NOMO-1 treated with dmso at 0.1 percent for 144 hours (cell line): ENCODE results near the gene NFKB1.
"Not testable (repeated sequence)": the region's sequence is repeated elsewhere in the genome, so short reads cannot be mapped to it uniquely, and the experiment has no call there.

Experiments
- DNase-seq: peaks from one replicate; lab custom pipeline; 2025; ENCODE audit not compliant: unreplicated experiment; lab: John Stamatoyannopoulos, UW

NFKB1 gene, protein sequence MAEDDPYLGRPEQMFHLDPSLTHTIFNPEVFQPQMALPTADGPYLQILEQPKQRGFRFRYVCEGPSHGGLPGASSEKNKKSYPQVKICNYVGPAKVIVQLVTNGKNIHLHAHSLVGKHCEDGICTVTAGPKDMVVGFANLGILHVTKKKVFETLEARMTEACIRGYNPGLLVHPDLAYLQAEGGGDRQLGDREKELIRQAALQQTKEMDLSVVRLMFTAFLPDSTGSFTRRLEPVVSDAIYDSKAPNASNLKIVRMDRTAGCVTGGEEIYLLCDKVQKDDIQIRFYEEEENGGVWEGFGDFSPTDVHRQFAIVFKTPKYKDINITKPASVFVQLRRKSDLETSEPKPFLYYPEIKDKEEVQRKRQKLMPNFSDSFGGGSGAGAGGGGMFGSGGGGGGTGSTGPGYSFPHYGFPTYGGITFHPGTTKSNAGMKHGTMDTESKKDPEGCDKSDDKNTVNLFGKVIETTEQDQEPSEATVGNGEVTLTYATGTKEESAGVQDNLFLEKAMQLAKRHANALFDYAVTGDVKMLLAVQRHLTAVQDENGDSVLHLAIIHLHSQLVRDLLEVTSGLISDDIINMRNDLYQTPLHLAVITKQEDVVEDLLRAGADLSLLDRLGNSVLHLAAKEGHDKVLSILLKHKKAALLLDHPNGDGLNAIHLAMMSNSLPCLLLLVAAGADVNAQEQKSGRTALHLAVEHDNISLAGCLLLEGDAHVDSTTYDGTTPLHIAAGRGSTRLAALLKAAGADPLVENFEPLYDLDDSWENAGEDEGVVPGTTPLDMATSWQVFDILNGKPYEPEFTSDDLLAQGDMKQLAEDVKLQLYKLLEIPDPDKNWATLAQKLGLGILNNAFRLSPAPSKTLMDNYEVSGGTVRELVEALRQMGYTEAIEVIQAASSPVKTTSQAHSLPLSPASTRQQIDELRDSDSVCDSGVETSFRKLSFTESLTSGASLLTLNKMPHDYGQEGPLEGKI

DNA sequence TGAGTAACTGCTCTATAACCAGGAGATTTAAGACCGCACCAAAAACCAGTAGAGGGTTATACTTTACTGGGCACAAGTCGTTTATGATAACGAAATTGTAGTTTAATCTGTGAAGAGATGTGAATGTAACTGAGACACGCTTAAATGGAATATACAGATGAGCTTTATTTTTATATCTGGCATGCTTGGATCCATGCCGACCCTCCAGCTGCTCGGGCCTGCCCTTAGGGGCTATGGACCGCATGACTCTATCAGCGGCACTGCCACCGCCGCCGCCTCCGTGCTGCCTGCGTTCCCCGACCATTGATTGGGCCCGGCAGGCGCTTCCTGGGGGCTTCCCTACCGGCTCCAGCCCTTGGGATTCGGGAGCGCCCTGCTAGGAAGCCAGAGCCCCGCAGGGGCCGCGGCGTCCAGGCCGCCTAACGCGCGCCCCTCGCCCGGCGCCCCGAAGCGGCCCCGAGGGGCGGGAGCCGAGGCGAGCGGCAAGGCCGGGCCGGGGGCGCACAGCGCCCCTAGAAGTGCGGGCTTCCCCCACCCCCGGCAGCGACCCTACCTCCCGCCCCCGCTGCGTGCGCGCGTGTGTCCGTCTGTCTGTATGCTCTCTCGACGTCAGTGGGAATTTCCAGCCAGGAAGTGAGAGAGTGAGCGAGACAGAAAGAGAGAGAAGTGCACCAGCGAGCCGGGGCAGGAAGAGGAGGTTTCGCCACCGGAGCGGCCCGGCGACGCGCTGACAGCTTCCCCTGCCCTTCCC lies at the start of gene NFKB1:
Gene NFKB1 (plus strand): TSS at position 664 of the 751 bp plus-strand sequence. CDS start 24,160 bp downstream, outside the sequence.
- DNase-seq, result peak; percentile 60

GRCh38 chr4:102452854-102453253 lies 48.3 kb upstream of the NFKB1 start:
- no peak for DNase-seq

- DNase-seq, result no peak
These were observed 47.3 kb upstream of the NFKB1 start for GRCh38 chr4:102453827-102454226.

DNA sequence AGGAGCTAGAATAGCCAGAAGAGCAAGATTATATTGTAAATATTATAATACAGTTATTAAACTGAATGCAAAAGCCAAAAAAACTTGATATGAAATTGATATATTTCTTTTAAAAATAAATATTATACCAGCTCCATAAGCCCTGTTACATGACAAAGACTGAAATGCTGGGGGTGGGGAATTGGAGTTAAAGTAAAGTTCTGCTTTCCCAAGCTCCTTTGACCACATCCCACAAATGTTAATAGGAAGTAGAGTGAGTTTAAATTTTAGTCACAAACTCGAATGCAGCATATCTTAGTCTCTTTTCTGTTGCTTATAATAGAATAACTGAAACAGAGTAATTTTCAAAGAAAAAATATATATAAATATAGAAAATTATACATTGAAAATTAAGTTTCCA lies 46.9 kb upstream of the NFKB1 start:
- DNase-seq, result peak; percentile 41

DNA sequence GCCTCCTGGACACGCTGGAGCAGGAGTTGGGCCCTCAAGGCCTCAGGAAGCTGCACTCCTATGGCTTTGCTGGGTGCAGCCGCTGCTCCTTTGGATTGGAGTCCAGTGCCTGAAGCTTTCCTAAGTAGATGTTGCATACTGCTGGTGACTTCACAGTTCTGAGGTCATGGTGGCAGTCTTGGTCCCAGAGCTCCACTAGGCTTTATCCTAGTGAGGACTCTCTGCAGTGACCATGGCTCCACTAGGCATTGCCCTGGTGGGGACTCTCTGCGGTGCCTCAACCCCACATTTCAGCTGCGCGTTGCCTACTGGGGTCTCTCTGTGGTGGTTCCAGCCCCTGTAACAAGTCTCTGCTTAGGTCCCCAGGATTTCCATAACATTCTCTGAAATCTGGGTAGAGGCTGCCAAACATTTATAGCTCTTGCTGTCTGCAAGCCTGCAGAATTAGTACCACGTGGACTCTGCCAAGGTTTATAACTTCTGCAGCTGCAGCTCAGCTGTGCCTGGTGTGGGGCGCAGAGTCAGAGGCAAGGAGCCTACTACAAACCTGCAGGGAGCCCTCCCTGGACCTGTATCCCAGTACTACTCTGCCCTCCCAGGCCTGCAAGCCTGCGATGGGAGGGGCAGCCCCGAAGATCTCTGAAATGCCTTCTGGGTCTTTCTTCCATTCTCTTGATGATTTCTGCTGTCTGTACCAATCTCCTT lies 46.0 kb upstream of the NFKB1 start:
- DNase-seq, result no peak

GRCh38 chr4:102455750-102456149 lies 45.4 kb upstream of the NFKB1 start:
- DNase-seq, result no peak

DNA sequence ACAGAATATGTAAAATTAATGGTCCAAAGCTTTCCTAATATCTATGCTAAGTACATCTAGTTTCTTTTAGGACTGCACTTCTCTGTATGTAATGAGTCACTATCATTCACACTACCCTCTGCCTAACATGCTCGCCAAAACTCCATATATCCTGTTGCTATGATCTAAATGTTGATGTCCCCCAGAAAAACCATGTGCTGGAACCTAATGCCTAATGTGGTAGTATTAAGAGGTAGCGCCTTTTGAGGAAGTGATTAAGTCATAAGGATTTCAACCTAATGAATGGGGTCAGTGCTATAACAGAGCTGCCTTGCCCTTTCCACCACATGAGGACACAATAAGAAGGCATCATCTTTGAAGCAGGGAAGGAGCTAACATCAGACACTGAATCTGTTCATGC lies 34.9 kb upstream of the NFKB1 start:
- no peak for DNase-seq

DNA sequence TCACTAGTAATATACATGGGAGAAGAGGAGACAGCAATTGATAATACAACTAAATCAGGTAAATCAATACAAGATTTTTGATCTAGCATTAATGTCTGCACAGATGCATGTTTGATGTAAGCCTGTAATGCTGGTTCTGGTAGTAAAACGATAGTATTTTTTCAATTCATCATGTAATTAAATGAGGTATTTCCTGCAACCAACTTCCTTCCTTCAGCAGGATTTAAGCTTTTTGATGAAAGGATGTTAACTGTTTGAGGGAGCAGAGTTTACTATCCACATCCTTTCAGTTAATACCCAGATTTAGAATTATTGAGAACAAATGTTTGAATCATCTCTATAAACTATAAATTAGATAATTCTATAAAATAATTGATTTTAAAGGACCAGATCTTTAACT lies 31.4 kb upstream of the NFKB1 start:
- no peak for DNase-seq

DNA sequence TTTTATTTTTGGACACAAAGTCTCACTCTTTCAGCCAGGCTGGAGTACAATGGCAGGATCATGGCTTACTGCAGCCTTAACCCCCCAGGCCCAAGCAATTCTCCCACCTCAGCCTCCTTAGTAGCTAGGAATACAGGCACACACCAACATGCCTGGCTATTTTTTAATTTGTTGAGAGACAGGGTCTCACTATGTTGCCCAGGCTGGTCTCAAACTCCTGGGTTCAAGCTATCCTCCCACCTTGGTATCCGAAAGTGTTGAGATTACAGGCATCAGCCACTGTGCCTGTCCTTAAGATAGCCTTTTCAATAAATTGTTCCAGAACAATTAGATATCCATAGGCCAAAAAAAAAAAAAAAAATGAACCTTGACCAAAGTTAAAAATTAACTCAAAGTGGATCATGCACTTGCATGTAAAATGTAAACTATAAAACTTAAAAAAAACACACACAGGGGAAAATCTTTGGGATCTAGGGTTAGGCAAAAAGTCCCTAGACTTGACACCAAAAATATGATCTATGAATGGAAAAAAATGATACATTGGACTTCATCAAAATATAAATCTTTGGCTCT lies 28.6 kb upstream of the NFKB1 start:
- no peak for DNase-seq

DNA sequence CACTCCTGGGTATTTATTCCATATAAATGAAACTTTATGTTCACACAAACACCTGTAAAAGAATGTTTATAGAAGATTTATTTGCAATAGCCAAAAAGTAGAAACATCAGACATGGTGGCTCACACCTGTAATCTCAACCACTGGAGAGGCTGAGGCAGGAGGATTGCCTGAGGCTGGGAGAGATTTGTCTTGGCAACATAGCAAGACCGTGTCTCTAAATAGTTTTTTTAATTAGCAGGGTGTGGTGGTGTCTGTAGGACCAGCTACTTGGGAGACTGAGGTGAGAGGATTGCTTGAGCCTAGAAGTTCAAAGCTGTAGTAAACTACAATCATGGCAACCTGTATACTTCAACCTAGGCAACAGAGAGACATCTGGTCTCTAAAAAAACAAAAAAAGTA lies 27.7 kb upstream of the NFKB1 start:
- no peak for DNase-seq

DNA sequence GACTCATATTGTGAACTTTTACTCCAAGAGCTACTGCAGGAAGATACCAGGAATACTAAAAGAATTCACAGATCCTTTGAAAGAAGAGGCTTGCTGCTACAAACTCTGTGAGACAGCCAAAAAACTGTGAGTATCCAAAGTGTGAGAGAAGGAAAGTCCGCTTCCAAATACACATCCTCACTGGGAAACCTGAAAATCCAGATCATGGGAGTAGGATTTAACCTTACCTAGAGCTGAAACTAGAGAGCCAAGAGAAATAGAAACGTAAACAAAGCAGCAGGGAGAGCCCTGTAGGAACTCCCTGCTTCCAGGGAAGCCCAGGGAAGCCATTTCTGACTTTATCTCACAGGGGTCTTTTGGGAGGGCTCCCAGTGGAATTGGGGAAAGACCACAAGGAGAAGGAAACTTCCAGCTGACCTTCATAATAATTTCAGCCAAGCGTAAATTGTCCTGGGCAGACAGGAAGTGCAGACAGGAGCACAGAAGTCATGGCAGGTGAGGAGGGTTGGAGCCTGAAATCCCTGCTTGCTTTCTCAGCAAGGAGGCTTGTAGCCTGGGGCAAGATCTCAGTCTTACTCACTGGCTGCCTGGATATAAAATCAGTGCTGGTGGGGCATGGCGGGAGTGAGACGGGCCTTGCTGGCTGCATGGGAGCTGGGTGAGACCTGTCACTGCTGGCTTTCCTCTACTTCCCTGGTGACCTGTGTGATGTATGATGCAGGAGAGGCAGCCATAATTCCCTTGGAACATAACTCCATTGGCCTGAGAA lies 26.2 kb upstream of the NFKB1 start:
- DNase-seq, result no peak

DNA sequence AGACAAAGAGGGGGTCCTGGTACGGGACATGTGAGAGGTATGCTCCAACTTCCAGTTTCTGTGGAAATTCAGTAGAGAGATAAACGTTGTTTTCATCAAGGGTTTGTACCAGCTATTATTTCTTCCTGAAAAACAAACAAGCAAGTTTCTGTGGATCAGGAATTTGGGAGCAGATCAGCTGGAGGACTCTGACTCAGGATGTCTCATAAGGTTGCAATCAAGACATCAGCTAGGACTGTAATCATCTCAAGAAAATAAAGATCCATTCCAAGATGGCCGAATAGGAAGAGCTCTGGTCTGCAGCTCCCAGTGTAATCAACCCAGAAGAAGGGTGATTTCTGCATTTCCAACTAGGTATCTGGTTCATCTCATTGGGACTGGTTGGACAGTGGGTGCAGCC lies 23.5 kb upstream of the NFKB1 start:
- no peak for DNase-seq

GRCh38 chr4:102478186-102478585 lies 23.0 kb upstream of the NFKB1 start:
- no peak for DNase-seq

- DNase-seq, result not testable (repeated sequence)
These were observed 21.3 kb upstream of the NFKB1 start for GRCh38 chr4:102479832-102480231.

DNA sequence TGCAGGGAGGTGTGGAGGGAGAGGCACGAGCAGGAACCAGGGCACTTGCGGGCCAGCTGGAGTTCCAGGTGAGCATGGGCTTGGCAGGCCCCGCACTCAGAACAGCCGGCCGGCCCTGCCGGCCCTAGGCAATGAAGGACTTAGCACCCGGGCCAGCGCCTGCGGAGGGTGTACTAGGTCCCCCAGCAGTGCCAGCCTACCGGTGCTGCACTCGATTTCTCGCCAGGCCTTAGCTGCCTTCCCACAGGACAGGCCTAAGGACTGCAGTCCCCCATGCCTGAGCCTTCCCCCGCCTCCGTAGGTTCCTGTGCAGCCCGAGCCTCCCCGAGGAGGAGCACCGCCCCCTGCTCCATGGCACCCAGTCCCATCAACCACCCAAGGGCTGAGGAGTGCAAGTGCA lies 18.0 kb upstream of the NFKB1 start:
- DNase-seq, result no peak

GRCh38 chr4:102483990-102484692 lies 17.0 kb upstream of the NFKB1 start:
- DNase-seq, result not testable (repeated sequence)

GRCh38 chr4:102492531-102493241 lies 8.5 kb upstream of the NFKB1 start:
- no peak for DNase-seq

DNA sequence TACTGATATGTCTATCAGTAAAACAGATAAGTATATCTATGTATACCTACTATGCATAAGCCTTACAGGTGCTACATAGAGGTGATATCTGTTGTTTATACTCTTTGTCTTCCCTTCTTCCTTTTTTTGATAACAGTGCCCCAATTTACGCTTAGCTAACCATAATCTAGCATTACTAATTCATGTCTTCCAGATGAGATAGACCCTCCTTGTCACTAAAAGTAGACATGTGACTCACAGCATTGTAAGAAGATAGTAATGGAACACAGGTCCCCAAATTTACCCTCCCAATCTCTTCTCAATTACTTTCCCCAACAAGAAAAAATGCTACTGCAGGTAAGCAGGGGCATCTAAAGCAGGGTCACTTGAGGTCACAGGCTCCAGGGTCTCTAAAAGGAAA lies 7.9 kb upstream of the NFKB1 start:
- no peak for DNase-seq
